K562 (cell line): Measurements from ENCODE around the gene NAA10. TPM values are rescaled to one million over a fixed set of nuclear protein-coding genes. Genes with fewer than 3 reads are reported as not detected.

Experiments used
- ADNP ChIP-seq: fragments of 200-800 bp; sonication (Bioruptor generic); IDR thresholded peaks from 2 replicates; pipeline ENCODE4 v1.6.1; 2016; ENCODE audit warnings: missing genetic modification characterization, missing compliant biosample characterization
- ARID3B ChIP-seq: fragments of 250-450 bp; sonication (Bioruptor Pico); IDR thresholded peaks from 2 replicates; pipeline ENCODE4 v1.4.0; 2020; ENCODE audit warnings: borderline replicate concordance
- ATF3 ChIP-seq, 2 experiments: fragments of 450-650 bp in 1 of 2; sonication (generic) in 1 of 2; formaldehyde crosslinking in 1 of 2; IDR thresholded peaks in 1 of 2; conservative IDR thresholded peaks in 1 of 2; 2 replicates each; pipeline versions ENCODE4 v1.6.1 to v1.8.1; 2016 to 2023; ENCODE audit warnings: mild to moderate bottlenecking in 2 of 2, moderate library complexity in 2 of 2, inconsistent platforms in 1 of 2, missing genetic modification reagents in 1 of 2
- BRD9 ChIP-seq: fragments of 450-650 bp; IDR thresholded peaks from 2 replicates; pipeline ENCODE4 v1.6.1; 2018; ENCODE audit warnings: low read depth; ENCODE audit not compliant: partially characterized antibody
- E2F5 ChIP-seq: sonication (generic); formaldehyde crosslinking; IDR thresholded peaks from 2 replicates; pipeline ENCODE4 v1.8.0; 2022; ENCODE audit warnings: mild to moderate bottlenecking, missing genetic modification reagents
- FOXA3 ChIP-seq, 2 experiments: fragments of 450-650 bp in 1 of 2; sonication (generic) in 1 of 2; formaldehyde crosslinking; IDR thresholded peaks in 1 of 2; conservative IDR thresholded peaks in 1 of 2; 2 replicates each; pipeline versions ENCODE4 v1.4.0 to v1.8.0; 2020 to 2022; ENCODE audit warnings: mild to moderate bottlenecking in 2 of 2, missing genetic modification reagents in 1 of 2
- KAT7 ChIP-seq: sonication (generic); formaldehyde crosslinking; IDR thresholded peaks from 2 replicates; pipeline ENCODE4 v1.8.0; 2022; ENCODE audit warnings: missing genetic modification reagents, mild to moderate bottlenecking, borderline replicate concordance
- KLF1 ChIP-seq: fragments of 450-650 bp; IDR thresholded peaks from 2 replicates; pipeline ENCODE4 v1.6.1; 2016; ENCODE audit warnings: missing genetic modification characterization, missing compliant biosample characterization
- NKRF ChIP-seq: fragments of 450-650 bp; IDR thresholded peaks from 2 replicates; pipeline ENCODE4 v1.6.1; 2016; ENCODE audit warnings: borderline replicate concordance
- SMARCE1 ChIP-seq: fragments of 450-650 bp; IDR thresholded peaks from 2 replicates; pipeline ENCODE4 v1.7.1; 2016; ENCODE audit warnings: mild to moderate bottlenecking
- XRCC3 ChIP-seq: fragments of 450-650 bp; IDR thresholded peaks from 2 replicates; pipeline ENCODE4 v1.6.1; 2017; ENCODE audit warnings: mild to moderate bottlenecking, moderate library complexity
- ZNF280B ChIP-seq: fragments of 250-450 bp; sonication (Bioruptor Pico); IDR thresholded peaks from 2 replicates; pipeline ENCODE4 v1.5.1; 2021; ENCODE audit warnings: mild to moderate bottlenecking
- ZNF311 ChIP-seq: fragments of 250-450 bp; sonication (Bioruptor Pico); IDR thresholded peaks from 2 replicates; pipeline ENCODE4 v1.4.0; 2020; ENCODE audit warnings: mild to moderate bottlenecking, moderate library complexity
- ZNF449 ChIP-seq: fragments of 250-450 bp; sonication (Bioruptor Pico); IDR thresholded peaks from 2 replicates; pipeline ENCODE4 v1.8.0; 2022; ENCODE audit warnings: moderate library complexity, mild to moderate bottlenecking, inconsistent platforms
- polyA plus RNA-seq, 8 experiments: library from polyadenylated mRNA; depleted of rRNA in 4 of 8; stranded (reverse) in 5 of 8; unstranded in 3 of 8; fragments of >200 nt; fragmentation: Nextera tagmentation in 2 of 8; fragmentation: Illumina TruSeq in 1 of 8; extraction: Ambion mirVana in 2 of 8; extraction: Trizol in 1 of 8; gene quantifications; 2 replicates each; pipeline versions ENCODE4 v1.2.1 to v1.2.3, GENCODE V29; 2011 to 2014; ENCODE audit warnings: inconsistent platforms in 1 of 8, missing spikeins in 1 of 8
- total RNA-seq, 7 experiments: library from RNA; depleted of rRNA in 6 of 7; stranded (reverse); fragments of >200 nt in 6 of 7; fragmentation: Illumina TruSeq in 2 of 7; extraction: Trizol in 2 of 7; gene quantifications; 2 replicates each; pipeline versions ENCODE4 v1.2.1 to v1.2.3, GENCODE V29; 2011 to 2021; ENCODE audit warnings: low replicate concordance in 1 of 7

Gene NAA10
- total and polyA plus RNA-seq, 9 of the 15 experiments (the other 6 are each of a cell fraction or from before 2014, with no cell fraction given): 11.1 to 250 (median 134) TPM

- TF ChIP-seq ARID3B (CRISPR knock-in tag) (no peak; the same call in 1 of the 2 replicates), XRCC3 (no peak), KLF1 (tag) (0 out of 2 replicates have a peak, but pooled peaks have one; percentile 19), BRD9 (peak; percentile 46), ZNF449 (CRISPR knock-in tag) (no peak), E2F5 (CRISPR knock-in tag) (peak; percentile 23; the same call in 1 of the 2 replicates), ATF3 (IDR thresholded peaks at IDR 0.05) (peak; percentile 99), ATF3 (CRISPR knock-in tag; conservative IDR thresholded peaks at IDR 0.05) (peak; percentile 78; the same call in 1 of the 2 replicates), NKRF (peak; percentile 91), SMARCE1 (no peak), ZNF280B (no peak), KAT7 (CRISPR knock-in tag) (peak; percentile 96), ZNF311 (CRISPR knock-in tag) (no peak), FOXA3 (CRISPR knock-in tag; conservative IDR thresholded peaks at IDR 0.05 in 1 of 2, IDR thresholded peaks at IDR 0.05 in 1 of 2) (no peak), ADNP (tag) (no peak)
Observed at GRCh38 chrX:153971450-153972367, 36.9 kb upstream of the NAA10 start, which contains the start of gene HCFC1 (continued).
